HG03442 (cell line): Measurements from ENCODE around the gene CAMK1D.

Source experiments
- ATAC-seq: cut with Tn5 transposase; IDR thresholded peaks from one replicate; pipeline ENCODE4 v1.9.1; 2021; ENCODE audit warnings: mild to moderate bottlenecking, moderate library complexity; ENCODE audit not compliant: unreplicated experiment

CAMK1D gene

DNA sequence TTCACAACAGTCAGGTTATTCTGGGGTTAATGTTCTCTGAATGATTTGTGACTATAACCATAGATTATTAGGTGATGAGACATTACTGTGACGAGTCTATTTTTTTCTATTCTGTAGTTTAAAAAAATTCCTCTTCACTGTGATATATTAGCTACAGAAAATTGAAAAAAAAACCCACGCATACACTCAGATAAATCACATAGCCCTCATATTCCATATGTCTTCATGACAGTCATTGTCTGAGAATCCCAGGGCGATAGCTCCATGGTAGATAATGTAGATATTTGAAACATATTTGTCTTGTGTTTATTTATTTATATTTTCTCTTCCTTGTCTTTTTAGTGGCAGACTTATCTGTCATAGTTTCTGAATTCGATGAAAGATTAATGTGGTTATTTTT is 110.0 kb downstream of the CAMK1D start:
- no peak for ATAC-seq

DNA sequence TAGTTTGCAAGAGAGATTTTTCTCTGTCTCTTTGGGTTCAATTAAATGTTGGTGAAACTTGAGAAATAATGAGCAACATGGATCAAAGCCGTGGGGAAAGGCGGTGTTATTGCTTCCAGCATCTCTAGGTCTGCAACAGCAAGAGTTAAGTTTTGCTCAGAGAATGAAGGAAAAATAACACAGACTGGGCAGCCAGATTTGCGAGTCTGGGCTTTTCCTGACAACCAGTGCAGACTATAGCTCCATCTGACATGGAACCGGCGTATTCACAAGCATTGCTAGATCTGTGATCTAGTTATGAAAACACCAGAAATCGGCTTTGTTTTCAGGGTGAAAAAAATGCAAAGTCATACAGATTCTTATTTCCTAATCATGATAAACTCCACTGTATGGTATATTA is 110.4 kb downstream of the CAMK1D start:
- ATAC-seq, result no peak

DNA sequence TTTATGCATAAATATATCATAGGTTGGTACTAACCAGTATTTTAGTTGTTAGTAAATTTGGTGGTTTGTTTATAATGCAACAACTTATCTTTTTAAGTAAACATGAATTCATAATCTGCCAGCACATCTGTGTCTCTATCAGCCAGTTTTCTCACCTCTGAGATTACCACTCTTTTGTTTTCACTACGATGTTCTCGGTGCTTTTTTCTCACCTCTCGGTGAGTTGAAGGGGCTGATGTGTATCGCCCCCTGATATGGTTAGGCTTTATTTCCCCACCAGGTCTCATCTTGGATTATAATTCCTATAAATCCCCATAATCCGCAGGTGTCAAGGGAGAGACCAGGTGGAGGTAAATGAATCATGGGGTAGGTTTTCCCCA is 114.1 kb downstream of the CAMK1D start:
- no peak for ATAC-seq

DNA sequence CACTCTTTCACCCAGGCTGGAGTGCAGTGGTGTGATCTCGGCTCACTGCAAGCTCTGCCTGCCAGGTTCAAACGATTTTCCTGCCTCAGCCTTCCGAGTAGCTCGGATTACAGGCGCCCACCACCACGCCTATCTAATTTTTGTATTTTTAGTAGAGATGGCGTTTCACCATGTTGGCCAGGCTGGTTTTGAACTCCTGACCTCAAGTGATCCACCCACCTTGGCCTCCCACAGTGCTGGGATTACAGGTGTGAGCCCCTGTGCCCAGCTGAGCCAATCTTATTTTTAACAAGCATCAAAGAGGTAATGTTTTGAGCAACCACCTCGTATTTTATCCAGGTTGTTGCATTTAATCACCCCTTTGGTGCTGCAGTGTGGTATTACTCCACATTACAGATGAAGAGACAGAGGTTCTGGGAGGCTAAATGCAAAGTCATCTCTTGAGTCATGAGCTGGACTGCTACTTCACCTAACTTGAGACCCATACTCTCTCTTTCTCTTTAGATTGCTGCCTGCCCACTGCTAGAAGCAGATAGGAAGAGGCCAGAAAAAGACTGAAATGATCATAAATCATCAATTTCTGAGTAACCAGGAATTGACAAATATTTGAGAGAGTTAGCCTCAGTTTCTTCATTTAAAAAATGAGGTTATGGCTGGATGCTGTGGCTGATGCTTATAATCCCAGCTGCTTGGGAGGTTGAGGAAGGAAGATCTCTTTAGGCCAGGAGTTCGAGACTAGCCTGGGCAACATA is 116.2 kb downstream of the CAMK1D start:
- no peak for ATAC-seq

DNA sequence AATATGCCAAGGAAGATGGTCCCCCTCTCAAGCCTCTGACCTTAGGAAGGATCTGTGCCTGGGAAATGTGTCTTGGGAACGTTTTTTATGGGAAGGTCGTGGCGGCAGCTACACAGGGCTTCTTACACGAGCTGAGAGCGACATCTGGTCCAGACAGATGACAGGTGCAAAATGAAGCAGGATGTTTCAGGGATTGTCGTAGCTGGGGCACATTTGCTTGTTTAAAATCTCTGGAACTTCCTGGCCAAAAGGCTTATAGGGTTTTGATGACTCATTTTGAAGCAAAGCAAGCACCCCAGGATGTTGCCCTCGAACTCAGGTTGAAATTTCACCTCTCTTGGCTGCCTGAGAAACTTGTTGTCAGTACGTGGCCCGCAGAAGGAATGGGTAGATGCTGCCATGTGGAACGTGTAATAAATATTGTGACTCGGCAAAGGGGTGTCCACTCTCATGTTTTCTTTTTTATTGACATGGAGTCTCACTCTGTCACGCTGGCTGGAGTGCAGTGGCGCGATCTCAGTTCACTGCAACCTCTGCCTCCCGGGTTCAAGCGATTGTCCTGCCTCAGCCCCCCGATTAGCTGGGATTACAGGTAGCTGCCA is 117.5 kb downstream of the CAMK1D start:
- ATAC-seq, result no peak

DNA sequence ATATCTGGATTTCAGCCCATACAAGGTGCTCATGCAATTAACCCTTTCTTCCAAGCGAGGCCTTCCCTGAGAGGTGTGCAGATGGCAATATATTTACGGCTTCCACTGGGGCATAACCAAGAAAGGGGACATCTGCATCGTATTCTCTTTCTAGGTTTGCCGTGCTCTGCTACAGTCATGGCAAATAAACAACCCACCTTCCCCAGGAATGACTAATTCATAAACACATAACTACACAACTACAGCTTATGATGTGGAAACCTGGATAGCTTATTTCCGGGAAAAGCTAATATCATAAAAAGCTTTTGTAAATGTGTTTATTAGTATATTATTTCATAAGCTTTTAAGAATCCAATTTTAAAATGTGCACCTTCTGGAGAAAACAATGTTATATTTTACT is 120.0 kb downstream of the CAMK1D start:
- no peak for ATAC-seq

DNA sequence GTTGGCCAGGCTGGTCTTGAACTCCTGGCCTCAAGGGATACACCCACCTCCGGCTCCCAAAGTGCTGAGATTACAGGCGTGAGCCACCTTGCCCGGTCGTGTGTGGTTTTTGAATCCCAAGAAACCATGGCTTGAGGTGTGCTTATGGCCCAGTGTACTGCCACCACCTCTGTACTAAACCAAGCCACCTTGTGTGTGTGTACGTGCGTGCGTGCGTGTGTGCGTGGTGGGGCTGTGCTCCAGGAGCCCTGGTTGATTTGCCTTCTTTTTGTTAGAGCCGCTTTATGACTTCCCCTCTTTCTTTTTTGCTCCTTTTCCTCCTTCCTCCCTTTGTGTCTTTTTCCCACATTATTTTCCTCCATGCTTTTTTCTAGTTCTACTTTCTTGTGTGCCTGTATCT is 121.4 kb downstream of the CAMK1D start:
- no peak for ATAC-seq

DNA sequence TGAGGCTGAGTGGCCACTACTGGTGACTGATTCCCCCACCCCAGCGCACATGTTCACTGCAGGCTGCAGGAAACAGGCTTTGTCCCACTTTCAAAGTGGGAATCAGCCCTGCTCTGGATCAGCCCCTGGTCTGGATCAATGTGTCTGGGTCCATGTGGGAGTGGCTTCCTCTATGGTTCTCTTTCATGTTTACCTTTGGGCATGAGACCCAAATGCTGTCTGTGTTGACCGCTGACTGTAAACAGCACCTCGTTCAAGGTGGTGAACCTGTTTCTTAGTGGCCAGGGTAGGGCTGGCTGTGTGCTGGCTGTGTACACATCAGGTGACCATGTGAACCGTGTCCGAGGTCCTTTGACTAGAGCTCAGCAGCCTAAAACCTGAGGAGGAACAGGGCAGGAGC is 121.8 kb downstream of the CAMK1D start:
- ATAC-seq, result no peak

DNA sequence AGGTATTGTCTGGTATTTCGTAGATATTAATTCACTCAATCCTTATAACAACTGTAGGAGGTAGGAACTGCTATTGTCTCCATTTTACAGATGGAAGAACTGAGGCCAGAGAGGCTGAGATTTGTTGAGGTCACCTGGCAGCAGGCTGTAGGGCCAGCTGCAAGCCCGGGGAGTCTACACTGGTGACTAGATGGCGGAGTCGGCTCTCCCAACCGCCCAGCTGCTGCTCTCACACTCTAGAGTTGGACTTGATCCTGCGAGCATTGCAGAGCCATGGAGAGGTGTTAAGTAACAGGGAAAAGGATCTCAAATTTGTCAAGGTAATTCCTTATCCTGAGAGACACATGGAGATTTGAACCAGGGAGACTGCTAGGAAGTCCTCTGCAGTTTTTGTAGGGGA is 124.1 kb downstream of the CAMK1D start:
- no peak for ATAC-seq

DNA sequence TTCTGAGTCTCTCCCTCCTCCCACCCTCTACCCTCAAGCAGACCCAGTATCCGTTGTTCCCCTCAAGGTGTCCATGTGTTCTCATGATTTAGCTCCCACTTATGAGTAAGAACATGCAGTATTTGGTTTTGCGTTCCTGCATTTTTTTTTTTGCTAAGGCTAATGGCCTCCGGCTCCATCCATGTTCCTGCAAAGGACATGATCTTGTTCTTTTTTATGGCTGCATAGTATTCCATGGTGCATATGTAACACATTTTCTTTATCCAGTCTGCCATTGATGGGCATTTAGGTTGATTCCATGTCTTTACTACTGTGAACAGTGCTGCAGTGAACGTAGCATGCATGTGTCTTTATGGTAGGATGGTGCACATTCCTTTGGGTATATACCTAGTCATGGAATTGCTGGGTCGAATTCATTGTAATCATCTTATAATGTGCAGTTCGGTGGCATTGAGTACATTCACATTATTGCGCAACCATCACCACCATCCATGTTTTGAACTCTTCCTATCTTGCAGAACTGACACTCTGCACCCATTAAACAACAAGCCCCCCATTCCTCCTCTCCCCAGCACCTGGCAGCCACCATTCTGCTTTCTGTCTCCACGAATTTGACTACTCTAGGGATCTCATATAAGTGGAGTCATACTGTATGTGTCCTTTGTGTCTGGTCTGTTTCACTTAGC is 125.5 kb downstream of the CAMK1D start:
- ATAC-seq, result no peak

DNA sequence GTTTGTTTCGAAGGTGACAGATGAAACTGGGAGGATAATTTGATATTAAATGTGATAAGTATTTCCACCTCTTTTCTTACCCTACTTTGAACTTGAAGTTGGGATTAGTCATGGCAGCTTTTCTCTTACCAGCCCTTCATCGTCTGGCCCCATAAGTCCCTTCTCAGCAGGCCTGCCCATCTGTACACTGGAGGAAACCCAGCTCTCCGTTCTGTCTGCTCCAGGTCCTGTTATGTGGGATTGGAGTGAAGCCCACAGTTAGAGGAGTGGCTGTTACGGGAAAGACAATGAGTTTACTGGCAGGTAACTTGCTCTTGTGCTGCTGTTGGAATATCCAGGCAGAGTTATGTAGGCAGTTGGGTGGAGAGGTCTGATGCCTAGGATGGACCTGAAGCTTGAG is 127.3 kb downstream of the CAMK1D start:
- ATAC-seq, result no peak

DNA sequence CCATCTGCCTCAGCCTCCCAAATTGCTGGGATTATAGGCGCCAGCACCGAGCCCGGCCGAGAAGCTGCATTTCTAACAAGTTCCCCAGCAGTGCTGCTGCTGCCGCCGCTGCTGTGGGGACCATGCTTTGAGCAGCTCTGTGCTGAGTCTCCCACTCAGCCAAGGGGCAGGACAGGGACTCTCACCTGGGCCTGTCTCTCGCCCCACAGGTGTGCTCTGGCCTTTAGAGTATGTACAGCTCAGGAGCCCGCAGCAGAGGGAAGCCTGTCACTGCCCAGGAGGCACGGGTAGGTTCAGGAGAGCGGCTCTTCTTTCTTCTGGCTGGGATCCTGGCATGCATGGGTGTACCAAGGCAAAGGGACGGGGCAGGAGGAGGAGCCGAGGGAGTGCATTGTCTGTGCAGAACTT is 130.1 kb downstream of the CAMK1D start:
- ATAC-seq, result no peak

DNA sequence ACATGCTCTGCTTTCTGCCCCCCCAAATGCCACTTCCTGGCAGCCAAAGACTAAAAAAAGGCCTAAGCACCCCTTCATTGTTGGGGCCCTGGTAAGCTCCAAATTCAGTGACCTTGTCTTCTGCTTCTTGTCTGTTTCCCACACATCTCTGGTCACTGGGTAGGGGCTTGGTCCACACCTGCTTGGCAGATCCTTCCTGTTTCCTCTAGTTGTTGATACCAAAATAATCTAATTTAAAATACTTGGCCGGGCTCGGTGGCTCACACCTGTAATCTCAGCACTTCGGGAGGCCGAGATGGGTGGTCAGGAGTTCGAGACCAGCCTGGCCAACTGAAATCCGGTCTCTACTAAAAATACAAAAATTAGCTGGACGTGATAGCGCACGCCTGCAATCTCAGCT is 130.6 kb downstream of the CAMK1D start:
- ATAC-seq, result no peak

DNA sequence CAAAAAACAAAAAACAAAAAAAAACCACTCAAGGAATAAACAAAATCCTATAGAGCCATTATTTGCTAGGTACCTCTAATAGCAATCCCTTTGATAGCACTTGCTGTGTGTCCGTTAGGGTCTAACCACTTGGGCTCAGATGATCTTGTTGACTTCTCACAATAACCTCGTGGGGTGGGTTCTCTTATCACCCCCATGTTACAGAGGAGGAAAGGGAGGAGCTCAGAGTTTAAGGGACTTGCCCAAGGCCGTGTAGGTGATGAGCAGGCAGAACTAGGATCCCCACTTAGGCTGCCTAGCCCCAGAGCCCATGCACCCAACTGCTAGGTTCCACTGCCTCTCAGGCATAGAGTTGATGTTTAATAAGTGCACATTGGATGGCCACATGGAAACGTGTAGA is 131.1 kb downstream of the CAMK1D start:
- no peak for ATAC-seq

DNA sequence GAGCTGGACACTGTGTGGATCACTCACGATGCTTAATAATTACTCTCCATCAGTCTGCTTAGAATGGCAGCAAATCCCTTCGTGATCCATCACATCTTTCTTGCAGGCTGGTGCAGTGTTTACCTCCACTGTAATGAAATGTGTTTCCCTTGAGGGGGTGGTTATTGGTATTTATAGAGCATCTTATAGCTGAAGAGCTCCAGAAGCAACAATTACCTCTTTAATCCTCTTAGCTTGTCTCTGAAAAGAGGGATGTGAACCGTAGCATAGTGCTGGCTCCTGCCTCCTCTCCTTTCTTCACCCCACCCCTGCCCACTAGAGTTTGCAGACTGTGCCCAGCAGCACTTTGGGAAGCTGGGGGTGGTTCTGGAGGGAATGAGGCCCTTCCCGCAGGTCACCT is 132.6 kb downstream of the CAMK1D start:
- ATAC-seq, result no peak

DNA sequence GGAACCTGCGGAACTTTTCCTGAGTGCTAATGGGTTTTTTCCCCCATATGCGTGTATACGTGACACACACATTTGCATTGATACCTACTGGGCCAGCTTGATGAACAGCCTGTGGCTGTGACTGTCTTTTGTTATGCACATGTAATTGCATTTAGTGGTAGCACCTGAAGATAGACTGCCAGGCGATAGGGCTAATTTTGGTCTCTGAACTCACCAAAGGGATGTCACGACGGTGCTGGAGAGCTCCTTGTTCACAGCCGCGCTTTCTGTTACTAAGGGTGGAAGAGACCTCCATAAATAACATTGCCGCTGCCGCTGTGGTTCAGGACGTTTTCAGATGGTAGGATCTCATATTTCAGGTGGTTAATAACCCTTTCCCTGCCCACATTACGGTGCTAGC is 133.2 kb downstream of the CAMK1D start:
- ATAC-seq, result no peak

DNA sequence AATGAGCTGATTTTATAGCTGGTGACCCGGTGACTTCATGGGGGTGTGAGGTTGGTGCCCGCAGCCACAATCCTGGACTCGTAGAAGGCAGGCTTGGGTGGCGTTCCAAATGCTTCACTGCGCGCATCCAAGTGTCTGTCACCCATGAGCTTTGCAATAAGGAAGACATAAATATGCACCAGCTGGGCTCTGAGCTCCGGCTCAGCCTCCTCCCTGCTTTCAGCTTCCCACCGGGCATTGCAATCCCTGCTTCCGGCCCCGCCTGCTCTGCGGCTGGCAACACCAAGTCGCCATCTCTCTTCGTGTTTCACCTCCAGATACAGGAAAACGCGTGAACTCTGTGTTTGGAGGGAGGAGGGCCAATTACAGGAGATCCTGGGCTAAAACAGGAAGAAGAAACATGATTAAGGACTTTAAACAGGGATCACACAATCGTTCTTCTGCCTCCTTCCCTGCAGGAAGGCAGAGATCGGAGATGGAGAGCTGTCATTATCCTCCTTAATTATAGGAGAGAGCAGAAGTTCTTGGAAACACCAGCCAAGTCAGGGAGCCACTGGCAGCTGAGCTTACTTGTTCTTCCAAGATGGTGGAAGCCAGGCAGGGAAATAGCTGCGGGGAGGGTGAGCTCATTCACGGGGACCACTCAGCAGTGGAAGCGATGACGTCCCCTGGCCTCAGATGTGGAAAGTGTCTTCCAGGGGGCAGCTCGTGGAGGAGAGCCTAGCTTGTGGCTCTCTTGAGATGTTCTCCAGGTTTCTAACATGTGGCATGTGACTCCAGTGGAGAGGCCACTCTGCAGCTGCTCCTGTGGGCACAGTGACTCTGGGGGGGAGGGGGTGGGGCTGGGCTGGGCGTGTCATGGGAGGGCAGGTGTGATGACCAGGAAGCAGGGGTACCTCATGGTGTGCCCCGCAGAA is 134.9 kb downstream of the CAMK1D start:
- peak; percentile 29 for ATAC-seq

DNA sequence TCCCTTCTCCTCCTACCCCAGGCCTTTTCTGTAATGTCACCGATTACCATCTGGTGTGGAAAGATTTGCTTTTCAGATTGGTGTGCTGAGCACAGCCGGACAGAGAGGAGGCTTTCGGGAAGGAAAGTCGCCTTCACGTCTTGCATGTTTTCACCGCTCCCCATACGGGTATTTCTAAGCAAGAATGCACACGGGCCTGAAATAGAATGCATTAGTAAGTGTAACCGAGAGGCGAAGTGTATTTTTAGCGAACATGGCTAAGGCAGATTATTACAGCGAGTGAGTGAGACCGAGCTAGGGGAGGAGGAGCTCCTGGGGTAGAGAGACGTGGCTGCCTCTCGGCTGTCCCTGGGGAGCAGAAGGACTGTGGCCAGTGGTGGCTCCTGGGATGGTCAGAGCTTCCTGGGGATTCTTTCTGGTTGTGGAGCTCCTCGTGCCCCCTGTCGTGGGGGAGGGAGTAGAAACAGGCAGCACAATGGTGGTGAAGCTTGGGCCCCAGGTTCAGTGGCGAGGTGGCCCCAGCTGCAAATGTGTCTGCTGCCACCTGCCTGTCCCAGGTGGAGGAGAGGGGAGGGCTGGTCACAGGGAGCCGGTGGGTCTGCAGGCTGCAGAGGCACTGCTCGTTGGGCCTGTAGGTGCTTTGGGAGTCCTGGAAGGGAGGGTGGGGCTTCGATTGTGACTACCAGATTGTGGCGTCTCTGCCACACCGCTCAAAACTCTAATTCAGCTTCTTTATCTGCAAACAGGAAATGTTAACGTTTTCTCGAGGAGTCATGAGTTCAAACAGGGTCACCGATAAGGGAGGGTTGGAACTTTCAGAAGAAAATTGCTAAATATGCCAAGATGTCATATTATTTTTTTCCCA is 135.8 kb downstream of the CAMK1D start:
- ATAC-seq, result peak; percentile 78

DNA sequence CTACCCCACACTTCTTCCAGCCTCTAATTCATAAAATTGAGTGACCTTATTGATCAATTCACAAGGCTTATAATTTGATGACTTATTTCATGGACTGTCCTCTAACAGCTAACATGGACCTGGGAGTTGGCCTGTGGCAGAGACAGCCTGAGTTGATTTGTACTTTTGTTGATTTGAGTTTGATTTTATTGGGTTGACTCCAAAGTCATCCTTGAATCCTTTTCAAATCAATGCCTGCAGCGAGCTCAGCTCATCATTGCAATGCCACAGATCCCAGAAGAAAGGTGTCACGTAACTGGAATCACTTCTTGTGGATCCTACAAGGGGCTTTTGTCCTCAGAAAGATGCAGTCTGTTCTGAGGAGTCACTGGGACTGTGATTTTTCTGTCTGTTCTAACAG is 138.0 kb downstream of the CAMK1D start:
- ATAC-seq, result no peak

DNA sequence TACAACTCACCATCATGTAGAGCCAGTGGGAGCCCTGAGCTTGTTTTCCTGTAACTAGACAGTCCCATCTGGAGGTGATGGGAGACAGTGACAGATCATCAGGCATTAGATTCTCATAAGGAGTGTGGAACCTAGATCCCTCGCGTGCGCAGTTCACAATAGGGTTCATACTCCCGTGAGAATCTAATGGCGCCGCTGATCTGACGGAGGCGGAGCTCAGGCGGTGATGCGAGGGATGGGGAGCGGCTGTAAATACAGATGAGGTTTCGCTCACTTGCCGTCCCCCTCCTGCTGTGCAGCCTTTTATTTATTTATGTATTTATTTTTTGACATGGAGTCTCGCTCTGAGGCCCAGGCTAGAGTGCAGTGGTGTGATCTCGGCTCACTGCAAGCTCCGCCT is 139.3 kb downstream of the CAMK1D start:
- ATAC-seq, result no peak
